ENCODE measurements around the gene PKP2. TPM values are rescaled to one million over a fixed set of nuclear protein-coding genes. Genes with fewer than 3 reads are reported as not detected.

The PKP2 gene
- total and polyA plus RNA-seq, 2 experiments from 2014 or later, result 60.0 to 62.4 TPM

DNA sequence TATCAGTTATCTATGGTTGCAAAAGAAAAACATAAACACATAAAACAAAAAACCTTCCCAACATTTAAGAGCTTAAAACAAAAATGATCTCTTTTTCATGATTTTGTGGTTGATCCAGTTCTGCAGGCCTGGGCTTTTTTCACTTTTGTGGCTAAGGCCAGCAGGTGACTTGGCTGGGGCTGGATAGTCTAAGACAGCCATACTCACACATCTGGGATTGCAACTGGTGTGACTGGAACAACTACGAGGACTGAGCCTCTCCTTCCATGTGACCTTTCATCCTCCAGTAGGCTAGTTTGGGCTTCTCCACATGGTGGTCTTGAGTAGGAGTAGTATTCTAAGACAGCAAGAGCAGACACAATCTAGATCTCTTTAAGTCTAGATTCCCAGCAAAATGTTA is 7.2 kb upstream of the PKP2 start:
- H3K27me3 ChIP-seq, result no peaks in the 10 kb centered on the region
- H3K36me3 ChIP-seq (replicated peaks; ENCODE audit: insufficient read depth, low read depth), result no peaks in the 10 kb centered on the region
- H3K4me1 ChIP-seq (ENCODE audit: insufficient read depth), result peaks cover 14% of the 10 kb centered on the region
- no peaks in the 10 kb centered on the region for H3K9me3 ChIP-seq (ENCODE audit: low read depth)
- TF ChIP-seq CTCF (IDR thresholded peaks at IDR 0.05; ENCODE audit: poor library complexity) (no peak), EZH2 (IDR thresholded peaks at IDR 0.05; ENCODE audit: borderline replicate concordance) (no peak), EZH2phosphoT487 (IDR thresholded peaks at IDR 0.05; ENCODE audit: low read depth, severe bottlenecking, unreplicated experiment) (no peak)
- H3K27ac ChIP-seq, result no peak overlapping the region
- no peak overlapping the region for H2AFZ ChIP-seq
- no peak for DNase-seq (ENCODE audit: low spot score)
- no peaks in the 10 kb centered on the region for H3K79me2 ChIP-seq
- H4K20me1 ChIP-seq (ENCODE audit: insufficient read depth, poor library complexity, severe bottlenecking), result no peaks in the 10 kb centered on the region
- WGBS (ENCODE audit: low lambda C conversion rate, missing lambda C conversion rate), result 73% methylated on average over 1 of the region's 1 CpG
- H3K4me3 ChIP-seq, result no peak overlapping the region
- no peak overlapping the region for H3K4me2 ChIP-seq
- H3K9me2 ChIP-seq (replicated peaks; ENCODE audit: insufficient read depth), result no peaks in the 10 kb centered on the region

DNA sequence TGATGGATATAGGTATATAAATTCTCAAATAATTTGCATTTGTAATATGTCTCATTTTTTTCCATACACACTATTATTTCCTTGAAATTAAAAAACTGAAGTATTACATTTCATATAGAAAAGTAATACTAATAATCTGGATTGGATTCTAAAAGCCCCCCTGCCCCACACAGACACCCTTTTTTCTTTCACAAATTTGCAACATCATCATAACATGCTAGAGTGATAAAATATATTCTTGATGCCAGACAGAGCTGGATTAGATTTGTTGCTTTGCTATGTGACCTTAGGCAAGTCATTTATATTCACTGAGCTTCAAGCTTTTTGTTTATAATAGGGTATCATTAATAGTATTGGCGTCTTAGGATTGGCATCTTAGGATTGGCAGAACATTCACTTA is 6.7 kb upstream of the PKP2 start:
- Histone ChIP-seq H3K36me3 (replicated peaks; ENCODE audit: insufficient read depth, low read depth) (no peaks in the 10 kb centered on the region), H3K4me3 (no peak overlapping the region), H3K4me1 (ENCODE audit: insufficient read depth) (peaks cover 17% of the 10 kb centered on the region), H3K79me2 (no peaks in the 10 kb centered on the region), H3K4me2 (no peak overlapping the region), H3K9me3 (ENCODE audit: low read depth) (no peaks in the 10 kb centered on the region), H3K9me2 (replicated peaks; ENCODE audit: insufficient read depth) (no peaks in the 10 kb centered on the region), H3K27ac (no peak overlapping the region), H3K27me3 (no peaks in the 10 kb centered on the region), H2AFZ (no peak overlapping the region), H4K20me1 (ENCODE audit: insufficient read depth, poor library complexity, severe bottlenecking) (no peaks in the 10 kb centered on the region)
- 78% methylated on average over 1 of the region's 1 CpG for WGBS (ENCODE audit: low lambda C conversion rate, missing lambda C conversion rate)
- no peak for TF ChIP-seq CTCF (IDR thresholded peaks at IDR 0.05; ENCODE audit: poor library complexity)
- no peak for TF ChIP-seq EZH2 (IDR thresholded peaks at IDR 0.05; ENCODE audit: borderline replicate concordance)
- TF ChIP-seq EZH2phosphoT487 (IDR thresholded peaks at IDR 0.05; ENCODE audit: low read depth, severe bottlenecking, unreplicated experiment), result no peak
- no peak for DNase-seq (ENCODE audit: low spot score)

DNA sequence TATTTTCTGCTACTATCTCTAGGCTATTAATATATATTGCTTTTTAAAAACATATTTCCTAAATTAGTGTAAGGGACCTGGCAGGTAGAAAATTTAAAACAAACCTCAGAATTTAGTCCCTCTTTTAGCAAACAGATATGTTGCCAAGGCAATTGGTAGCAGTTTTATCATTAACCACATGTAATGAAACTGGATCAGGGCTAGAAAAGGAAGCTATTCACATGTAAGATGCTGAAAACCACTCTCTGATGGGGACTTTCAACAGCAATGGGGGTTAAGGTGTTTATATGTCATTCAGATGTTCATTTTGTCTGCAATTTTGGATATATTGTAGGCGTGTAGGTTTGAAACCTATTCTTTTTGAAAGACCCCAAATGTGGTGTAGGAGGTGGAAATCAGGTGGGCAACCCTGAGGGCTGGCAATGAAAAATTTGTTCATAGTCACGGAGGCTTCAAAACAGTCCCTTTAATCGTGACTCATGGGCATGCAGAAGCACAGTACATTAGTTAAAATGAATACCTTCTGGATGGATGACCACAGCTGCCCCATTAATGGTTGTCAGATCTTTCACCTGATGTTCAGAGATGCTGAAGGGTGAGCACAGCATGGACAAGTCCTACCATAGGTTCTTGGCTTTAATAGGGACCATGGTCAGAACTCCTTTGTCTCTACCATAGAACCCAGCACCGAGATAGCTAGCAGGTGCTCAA is 5.9 kb upstream of the PKP2 start:
- 84% methylated on average over 4 of the region's 4 CpGs for WGBS (ENCODE audit: low lambda C conversion rate, missing lambda C conversion rate)

More for the DNA sequence above, 5.9 kb upstream of the PKP2 start:
- no peaks in the 10 kb centered on the region for H3K79me2 ChIP-seq
- no peaks in the 10 kb centered on the region for H4K20me1 ChIP-seq (ENCODE audit: insufficient read depth, poor library complexity, severe bottlenecking)
- H3K4me1 ChIP-seq (ENCODE audit: insufficient read depth), result peaks cover 26% of the 10 kb centered on the region
- DNase-seq (ENCODE audit: low spot score), result no peak
- TF ChIP-seq EZH2phosphoT487 (IDR thresholded peaks at IDR 0.05; ENCODE audit: low read depth, severe bottlenecking, unreplicated experiment) (no peak), EZH2 (IDR thresholded peaks at IDR 0.05; ENCODE audit: borderline replicate concordance) (no peak), CTCF (IDR thresholded peaks at IDR 0.05; ENCODE audit: poor library complexity) (no peak)
- no peaks in the 10 kb centered on the region for H3K9me2 ChIP-seq (replicated peaks; ENCODE audit: insufficient read depth)
- no peak overlapping the region for H3K4me3 ChIP-seq
- H3K27ac ChIP-seq, result no peak overlapping the region
- no peaks in the 10 kb centered on the region for H3K27me3 ChIP-seq
- no peak overlapping the region for H2AFZ ChIP-seq
- H3K36me3 ChIP-seq (replicated peaks; ENCODE audit: insufficient read depth, low read depth), result no peaks in the 10 kb centered on the region
- no peaks in the 10 kb centered on the region for H3K9me3 ChIP-seq (ENCODE audit: low read depth)
- peak overlapping the region; percentile 53 for H3K4me2 ChIP-seq
